Activated CD8-positive, alpha-beta T cell treated with anti-CD3 and anti-CD28 coated beads for 36 hours (primary cell): ENCODE results near the gene WDR82. TPM values are rescaled to one million over a fixed set of nuclear protein-coding genes. Genes with fewer than 3 reads are reported as not detected.

Experiments used
- ATAC-seq: fragments of 200-7000 bp; cut with Tn5 transposase; one replicate; pipeline ENCODE4 v1.10.0; 2021; ENCODE audit warnings: mild to moderate bottlenecking, moderate library complexity
- CTCF ChIA-PET: fragments of 350-600 bp; sonication (Branson Sonifier 250); formaldehyde crosslinking; loops from one replicate; lab custom pipeline; 2021; ENCODE audit warnings: antibody characterized with exemption; lab: Charles Lee
- POLR2A ChIA-PET: fragments of 350-600 bp; sonication (Branson Sonifier 250); formaldehyde crosslinking; loops from one replicate; lab custom pipeline; 2021; ENCODE audit warnings: antibody characterized with exemption; lab: Charles Lee
- DNase-seq: peaks from one replicate; pipeline ENCODE4 v3.0.0-alpha.2; 2020
- H3K27ac Mint-ChIP-seq: one replicate; pipeline ENCODE4 v1.8.0; 2021; ENCODE audit warnings: mild to moderate bottlenecking, mixed read lengths
- H3K27me3 Mint-ChIP-seq: one replicate; pipeline ENCODE4 v1.8.0; 2021; ENCODE audit warnings: mixed read lengths
- H3K36me3 Mint-ChIP-seq: one replicate; pipeline ENCODE4 v1.8.0; 2021; ENCODE audit warnings: low read depth, mixed read lengths
- H3K4me1 Mint-ChIP-seq: one replicate; pipeline ENCODE4 v1.8.0; 2021; ENCODE audit warnings: low read depth, mixed read lengths
- H3K4me3 Mint-ChIP-seq: one replicate; pipeline ENCODE4 v1.8.0; 2021; ENCODE audit warnings: mild to moderate bottlenecking, moderate library complexity, mixed read lengths
- H3K9me3 Mint-ChIP-seq: one replicate; pipeline ENCODE4 v1.8.0; 2021; ENCODE audit warnings: mixed read lengths
- intact Hi-C: fragments of 100-400 bp; cut with micrococcal nuclease; formaldehyde crosslinking; loops from one replicate; pipeline ENCODE4 v1.10.0; 2022
- total RNA-seq, 2 experiments: library from RNA; stranded (reverse); gene quantifications; one replicate each; pipeline ENCODE4 v1.2.3, GENCODE V29; 2021
- TF ChIP-seq, protein P1 (sequence below): fragments of 200-600 bp; IDR thresholded peaks from one replicate; pipeline ENCODE4 v1.8.0; 2022; ENCODE audit warnings: antibody characterized with exemption, mild to moderate bottlenecking

The WDR82 gene, protein sequence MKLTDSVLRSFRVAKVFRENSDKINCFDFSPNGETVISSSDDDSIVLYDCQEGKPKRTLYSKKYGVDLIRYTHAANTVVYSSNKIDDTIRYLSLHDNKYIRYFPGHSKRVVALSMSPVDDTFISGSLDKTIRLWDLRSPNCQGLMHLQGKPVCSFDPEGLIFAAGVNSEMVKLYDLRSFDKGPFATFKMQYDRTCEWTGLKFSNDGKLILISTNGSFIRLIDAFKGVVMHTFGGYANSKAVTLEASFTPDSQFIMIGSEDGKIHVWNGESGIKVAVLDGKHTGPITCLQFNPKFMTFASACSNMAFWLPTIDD
- total RNA-seq, result 100 to 1,000 TPM; 103 to 105 TPM

DNA sequence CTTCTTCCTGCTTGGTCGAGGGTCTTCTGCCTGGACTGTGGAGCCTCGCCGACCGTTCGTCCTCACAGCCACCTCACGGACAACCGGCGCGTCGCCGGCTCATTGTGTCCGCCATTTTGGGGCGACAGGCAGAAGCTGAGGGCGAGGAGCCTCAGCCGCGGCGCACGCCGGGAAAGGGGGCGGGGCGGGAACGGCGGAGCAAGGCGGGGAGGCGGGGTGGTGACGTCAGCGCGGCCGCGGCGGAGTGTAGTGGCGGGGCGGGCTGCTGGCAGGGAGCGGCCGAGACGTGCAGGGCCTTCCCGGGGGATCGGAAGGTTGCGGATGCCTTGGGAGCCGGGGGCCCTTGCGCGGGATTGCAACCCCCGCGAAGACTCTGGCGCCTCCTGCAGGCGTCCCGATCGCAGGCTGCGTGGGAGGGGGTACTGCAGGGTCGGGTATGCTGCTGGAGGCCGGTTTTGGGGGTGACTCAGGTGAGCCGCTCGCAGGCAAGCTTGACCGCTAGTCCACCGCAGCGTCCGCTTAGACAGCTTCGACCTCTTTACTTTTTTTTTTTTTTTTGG lies at the start of gene WDR82:
Gene WDR82 (minus strand): TSS at position 140 of the 560 bp plus-strand sequence. CDS start 288 bp downstream, outside the sequence.
- Mint-ChIP-seq H3K36me3 (peaks cover 67% of the 10 kb centered on the region), H3K27me3 (no peaks in the 10 kb centered on the region), H3K4me3 (peak within 1 kb of the TSS; percentile 99), H3K9me3 (no peaks in the 10 kb centered on the region), H3K27ac (peak within 1 kb of the TSS; percentile 96), H3K4me1 (peaks cover 50% of the 10 kb centered on the region)
- intact Hi-C loops, result loop anchor here (2.0 kb wide), 1 partner anchor 40 kb away; the partner anchor contains the start of gene TWF2
- TF ChIP-seq, protein P1, sequence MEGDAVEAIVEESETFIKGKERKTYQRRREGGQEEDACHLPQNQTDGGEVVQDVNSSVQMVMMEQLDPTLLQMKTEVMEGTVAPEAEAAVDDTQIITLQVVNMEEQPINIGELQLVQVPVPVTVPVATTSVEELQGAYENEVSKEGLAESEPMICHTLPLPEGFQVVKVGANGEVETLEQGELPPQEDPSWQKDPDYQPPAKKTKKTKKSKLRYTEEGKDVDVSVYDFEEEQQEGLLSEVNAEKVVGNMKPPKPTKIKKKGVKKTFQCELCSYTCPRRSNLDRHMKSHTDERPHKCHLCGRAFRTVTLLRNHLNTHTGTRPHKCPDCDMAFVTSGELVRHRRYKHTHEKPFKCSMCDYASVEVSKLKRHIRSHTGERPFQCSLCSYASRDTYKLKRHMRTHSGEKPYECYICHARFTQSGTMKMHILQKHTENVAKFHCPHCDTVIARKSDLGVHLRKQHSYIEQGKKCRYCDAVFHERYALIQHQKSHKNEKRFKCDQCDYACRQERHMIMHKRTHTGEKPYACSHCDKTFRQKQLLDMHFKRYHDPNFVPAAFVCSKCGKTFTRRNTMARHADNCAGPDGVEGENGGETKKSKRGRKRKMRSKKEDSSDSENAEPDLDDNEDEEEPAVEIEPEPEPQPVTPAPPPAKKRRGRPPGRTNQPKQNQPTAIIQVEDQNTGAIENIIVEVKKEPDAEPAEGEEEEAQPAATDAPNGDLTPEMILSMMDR, result peak; percentile 69
- DNase-seq (peak; percentile 98), ATAC-seq (peak; percentile 72)
- POLR2A ChIA-PET, result interaction anchor here (0.6 to 31.0 kb wide), 18 partner anchors 9 to 287 kb away, joined by 3 to 949 read pairs (median 5); partner anchors contain the start of genes DUSP7, GLYCTK, PPM1M and RPL29
- CTCF ChIA-PET, result interaction anchor here (0.9 to 10.1 kb wide), 14 partner anchors 22 to 296 kb away, joined by 3 to 93 read pairs (median 7); partner anchors contain the start of genes TLR9 and TWF2

DNA sequence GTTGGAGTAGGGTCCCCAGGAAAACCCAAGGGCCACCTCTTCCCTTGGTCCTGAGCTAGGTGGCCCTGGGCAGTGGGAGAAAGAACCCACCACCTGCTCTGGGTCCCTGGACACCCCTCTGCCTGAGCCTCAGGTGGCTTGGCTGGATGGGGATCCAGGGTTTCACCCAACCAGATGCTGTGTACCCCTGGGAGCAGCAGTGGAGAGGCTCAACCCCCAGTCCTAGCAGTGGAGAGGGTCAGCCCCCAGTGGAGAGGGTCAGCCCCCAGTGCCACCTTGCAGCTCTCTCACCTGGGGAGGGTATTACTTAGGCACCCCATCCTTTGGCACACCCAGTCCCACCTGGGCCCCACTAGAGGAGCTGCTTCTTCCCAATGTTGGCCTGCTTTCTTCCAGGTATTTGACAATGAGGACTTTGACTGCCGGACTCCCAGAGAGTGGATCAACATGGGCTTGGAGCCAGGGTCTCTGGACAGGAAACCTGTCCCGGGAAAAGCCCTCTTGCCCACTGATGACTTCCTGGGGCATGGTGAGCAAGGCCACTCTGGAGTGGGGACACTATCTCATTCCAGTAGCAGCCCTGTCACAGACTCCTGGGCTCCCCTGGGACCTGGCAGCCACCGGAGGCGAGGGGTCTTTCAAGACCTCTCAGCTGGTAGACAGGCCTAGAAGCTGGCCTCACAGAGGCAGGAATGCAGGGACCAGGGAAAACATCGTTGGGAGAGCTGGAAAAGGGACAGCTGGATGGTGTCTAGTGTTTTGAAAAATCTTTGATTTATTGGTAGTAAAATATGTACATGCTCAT lies 49.2 kb upstream of the WDR82 start:
- Mint-ChIP-seq H3K4me1 (no peaks in the 10 kb centered on the region), H3K4me3 (no peak overlapping the region), H3K9me3 (no peaks in the 10 kb centered on the region), H3K36me3 (no peaks in the 10 kb centered on the region), H3K27ac (no peak overlapping the region), H3K27me3 (no peaks in the 10 kb centered on the region)
- POLR2A ChIA-PET, result interaction anchor here (0.6 to 1.1 kb wide), 2 partner anchors 69 to 165 kb away, joined by 3 read pairs; no protein-coding TSS in a partner anchor
- TF ChIP-seq, protein P1, result no peak
- CTCF ChIA-PET, result interaction anchor here (0.6 to 3.8 kb wide), 5 partner anchors 11 to 107 kb away, joined by 3 to 34 read pairs (median 4); no protein-coding TSS in a partner anchor
- DNase-seq, result no peak
- ATAC-seq, result no peak
- intact Hi-C loops, result no loop called here

DNA sequence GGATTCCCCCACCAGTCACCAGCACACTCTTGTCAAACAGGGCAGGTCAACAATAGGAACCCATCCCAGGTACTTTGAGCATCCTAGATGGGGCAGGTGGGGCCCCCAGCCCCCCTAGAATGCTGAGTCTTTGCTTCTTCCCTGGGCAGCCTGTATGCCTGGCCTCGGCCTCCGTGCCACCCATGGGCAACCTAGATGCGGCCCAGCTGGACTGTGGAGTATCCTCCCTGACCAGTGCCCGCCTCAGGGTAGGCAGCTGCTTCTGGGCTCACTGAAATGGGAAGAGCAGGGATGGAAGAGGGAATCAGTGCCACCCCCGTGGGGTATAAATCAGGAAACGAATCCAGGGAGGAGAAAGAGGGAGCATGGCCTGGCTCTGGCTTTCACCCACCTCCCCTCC lies 48.5 kb upstream of the WDR82 start:
- Mint-ChIP-seq H3K36me3 (no peaks in the 10 kb centered on the region), H3K4me1 (no peaks in the 10 kb centered on the region), H3K27me3 (no peaks in the 10 kb centered on the region), H3K9me3 (no peaks in the 10 kb centered on the region), H3K4me3 (no peak overlapping the region), H3K27ac (no peak overlapping the region)
- ATAC-seq (no peak), DNase-seq (no peak)
- intact Hi-C loops, result no loop called here
- POLR2A ChIA-PET, result interaction anchor here (1.1 kb wide), 1 partner anchor 164 kb away, joined by 3 read pairs; no protein-coding TSS in a partner anchor
- TF ChIP-seq, protein P1, result no peak
- CTCF ChIA-PET, result interaction anchor here (0.6 to 3.8 kb wide), 3 partner anchors 11 to 106 kb away, joined by 3 to 34 read pairs (median 4); no protein-coding TSS in a partner anchor

DNA sequence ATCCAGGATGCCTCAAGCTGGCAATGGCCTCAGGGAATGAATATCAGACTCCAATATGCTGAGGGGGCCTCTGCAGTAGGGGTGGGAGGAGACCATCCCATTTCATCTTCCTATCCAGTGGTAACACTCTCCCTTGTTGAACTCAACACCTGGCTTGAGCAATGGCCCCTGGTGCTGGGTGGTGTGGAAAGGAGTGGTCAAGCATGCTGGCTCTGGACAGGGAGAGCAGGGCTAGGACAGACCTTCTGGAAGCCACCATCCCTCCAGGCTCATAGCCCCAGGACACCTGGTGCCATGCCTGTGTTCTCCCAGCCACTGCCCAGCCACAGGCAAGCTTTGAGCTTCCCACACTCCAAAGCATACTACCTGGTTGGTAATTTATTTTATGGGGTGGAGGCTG lies 47.2 kb upstream of the WDR82 start:
- Mint-ChIP-seq H3K36me3 (no peaks in the 10 kb centered on the region), H3K4me1 (no peaks in the 10 kb centered on the region), H3K9me3 (no peaks in the 10 kb centered on the region), H3K27ac (no peak overlapping the region), H3K27me3 (no peaks in the 10 kb centered on the region), H3K4me3 (no peak overlapping the region)
- TF ChIP-seq, protein P1, result no peak
- POLR2A ChIA-PET, result no interaction called here
- no peak for DNase-seq
- no peak for ATAC-seq
- intact Hi-C loops, result no loop called here
- CTCF ChIA-PET, result no interaction called here
